NCI-H2171 (cell line): Measurements from ENCODE around the gene PIBF1.
"Not testable (repeated sequence)": the region's sequence is repeated elsewhere in the genome, so short reads cannot be mapped to it uniquely, and the experiment has no call there.

ENCODE experiments used
- DNase-seq: peaks from one replicate; lab custom pipeline; 2025; lab: John Stamatoyannopoulos, UW

PIBF1 gene

GRCh38 chr13:72823081-72823480, 41.1 kb downstream of the PIBF1 start:
- no peak for DNase-seq

- DNase-seq = no peak
Observed at GRCh38 chr13:72823724-72824123, 41.8 kb downstream of the PIBF1 start.

GRCh38 chr13:72834601-72835000, 52.7 kb downstream of the PIBF1 start:
- no peak for DNase-seq

- no peak for DNase-seq
Observed at GRCh38 chr13:72839831-72840426, 58.0 kb downstream of the PIBF1 start.

- no peak for DNase-seq
Observed at GRCh38 chr13:72842991-72843390, 61.1 kb downstream of the PIBF1 start.

GRCh38 chr13:72845148-72845547, 63.2 kb downstream of the PIBF1 start:
- not testable (repeated sequence) for DNase-seq

- DNase-seq = no peak
Observed at GRCh38 chr13:72849571-72849970, 67.6 kb downstream of the PIBF1 start.

- DNase-seq = no peak
Observed at GRCh38 chr13:72850959-72851677, 69.2 kb downstream of the PIBF1 start.

- no peak for DNase-seq
Observed at GRCh38 chr13:72851678-72852014, 69.7 kb downstream of the PIBF1 start.

GRCh38 chr13:72852207-72852606, 70.3 kb downstream of the PIBF1 start:
- DNase-seq = no peak

- no peak for DNase-seq
Observed at GRCh38 chr13:72853000-72853399, 71.1 kb downstream of the PIBF1 start.

GRCh38 chr13:72864142-72865011, 82.4 kb downstream of the PIBF1 start:
- DNase-seq = no peak

- no peak for DNase-seq
Observed at GRCh38 chr13:72868229-72868628, 86.3 kb downstream of the PIBF1 start.

GRCh38 chr13:72875233-72875632, 93.3 kb downstream of the PIBF1 start:
- no peak for DNase-seq

GRCh38 chr13:72884101-72884500, 102.2 kb downstream of the PIBF1 start:
- DNase-seq = no peak

GRCh38 chr13:72886272-72887067, 104.5 kb downstream of the PIBF1 start:
- no peak for DNase-seq

- no peak for DNase-seq
Observed at GRCh38 chr13:72889495-72889894, 107.6 kb downstream of the PIBF1 start.

GRCh38 chr13:72890546-72890945, 108.6 kb downstream of the PIBF1 start:
- DNase-seq = no peak

- DNase-seq = no peak
Observed at GRCh38 chr13:72891423-72891822, 109.5 kb downstream of the PIBF1 start.

GRCh38 chr13:72896869-72897268, 114.9 kb downstream of the PIBF1 start:
- DNase-seq = no peak

- not testable (repeated sequence) for DNase-seq
Observed at GRCh38 chr13:72901546-72901945, 119.6 kb downstream of the PIBF1 start.

- no peak for DNase-seq
Observed at GRCh38 chr13:72908416-72908815, 126.5 kb downstream of the PIBF1 start.
